Measurements from ENCODE around the gene SESN1.
A peak's percentile ranks its signal among the peaks of the same experiment; 100 is the strongest.
"Not testable (repeated sequence)": the region's sequence is repeated elsewhere in the genome, so short reads cannot be mapped to it uniquely, and the experiment has no call there.

The SESN1 gene

GRCh38 chr6:109095036-109095834, 589 bp upstream of the SESN1 start, which contains the start of gene CEP57L1:
Gene CEP57L1, plus strand, starts transcription at chr6:109095507. Its CDS starts 49,715 bp downstream, at chr6:109145222.
- DNase-seq (ENCODE audit: low spot score), result peak; percentile 87

DNA sequence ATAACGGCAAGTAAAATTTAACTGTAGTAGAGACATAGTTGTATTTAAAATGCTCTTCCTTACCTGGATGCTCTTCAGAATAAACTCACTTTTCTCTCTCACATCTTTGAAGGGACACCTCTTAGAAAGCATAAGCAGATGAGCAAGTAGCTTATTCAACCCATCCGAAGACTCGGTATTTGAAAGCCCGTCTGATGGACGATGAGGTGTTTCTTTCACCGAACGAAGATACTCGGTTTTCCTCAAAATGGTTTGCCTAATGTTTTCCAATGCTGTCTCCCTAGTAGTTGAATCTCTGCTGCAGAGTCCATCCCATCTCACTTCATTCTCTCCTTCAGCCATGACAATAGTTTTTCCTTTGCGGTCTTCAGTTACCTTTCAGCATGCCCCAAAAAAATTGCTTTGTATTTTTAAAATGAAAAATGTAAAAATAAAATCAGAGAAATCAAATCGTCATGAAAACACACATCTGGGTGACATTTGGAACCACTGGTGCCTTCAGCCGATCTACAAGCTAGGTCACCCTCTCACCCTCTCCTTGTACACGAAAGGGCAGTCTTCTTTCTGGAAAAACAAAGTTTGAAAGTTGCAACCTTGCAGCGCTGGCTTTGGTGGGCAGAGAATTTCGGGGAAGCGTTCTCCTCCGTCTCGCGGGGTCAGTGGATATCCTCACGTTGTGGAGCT, 772 bp downstream of the SESN1 start:
- no peak for DNase-seq (ENCODE audit: low spot score)

DNA sequence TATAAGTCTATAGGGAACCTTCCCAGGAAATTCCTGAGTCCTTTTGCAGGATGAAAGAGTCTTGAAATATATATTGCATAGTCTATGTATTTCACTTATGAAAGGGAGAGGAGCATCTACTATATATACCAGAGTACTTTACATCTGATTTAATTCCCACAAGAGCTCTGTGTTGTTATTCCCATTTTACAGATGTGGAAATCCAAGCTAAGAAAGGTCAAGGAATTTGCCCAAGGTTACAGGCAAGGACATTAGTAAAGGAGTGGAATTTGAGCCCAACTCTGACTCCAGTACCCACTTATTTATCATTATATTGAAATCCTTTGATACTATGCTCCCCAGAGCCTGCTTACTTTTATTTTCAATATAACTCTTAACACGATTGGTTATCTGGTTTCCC, 2.6 kb downstream of the SESN1 start:
- no peak for DNase-seq (ENCODE audit: low spot score)

GRCh38 chr6:109091314-109092024, 3.2 kb downstream of the SESN1 start:
- no peak for DNase-seq (ENCODE audit: low spot score)

DNA sequence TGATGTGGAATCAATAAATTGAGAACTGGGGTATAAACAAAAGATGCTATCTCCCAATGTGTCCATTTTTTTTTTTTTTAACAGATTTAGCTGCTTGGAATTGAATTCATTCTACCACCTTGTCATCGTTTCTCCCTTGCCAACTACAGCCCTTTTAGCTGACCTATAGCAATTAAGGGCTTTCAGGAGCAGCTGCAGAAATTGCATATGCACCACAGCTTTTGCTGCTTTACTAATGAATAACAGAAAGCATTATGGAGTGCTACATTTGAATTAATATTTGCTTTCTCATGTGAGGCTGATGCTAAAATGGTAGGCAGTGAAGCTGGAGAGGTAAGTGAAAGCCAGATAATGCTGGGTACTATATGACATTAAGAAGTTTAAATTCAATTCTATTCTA, 5.7 kb downstream of the SESN1 start:
- no peak for DNase-seq (ENCODE audit: low spot score)

DNA sequence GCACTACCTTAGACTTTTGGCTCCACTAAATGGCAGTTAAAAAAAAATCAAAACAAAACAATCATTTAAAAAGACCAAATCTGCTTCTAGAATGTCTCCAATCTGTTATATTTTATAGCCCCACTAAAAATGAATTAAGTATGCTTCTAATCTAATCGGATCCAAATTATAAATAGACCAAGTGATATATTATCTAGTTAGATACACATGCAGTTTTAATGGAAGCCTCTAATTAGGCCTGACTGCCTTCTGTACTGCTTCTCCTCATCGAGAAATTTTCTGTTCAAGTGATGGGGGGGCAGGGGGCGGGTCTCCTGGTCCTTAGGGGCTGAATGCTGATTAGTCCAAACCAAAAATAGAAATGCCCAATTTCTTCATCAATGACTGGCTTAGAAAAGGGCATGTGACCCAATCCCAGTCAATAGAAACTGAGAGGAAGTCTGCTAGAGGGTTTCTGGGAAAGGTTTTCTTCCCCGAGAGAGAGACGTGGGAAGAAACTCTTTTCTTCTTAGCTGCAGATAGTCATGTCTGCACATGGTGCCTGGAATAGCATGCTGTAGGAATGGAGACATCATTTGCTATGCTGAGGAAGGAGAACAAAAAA, 6.9 kb downstream of the SESN1 start:
- no peak for DNase-seq (ENCODE audit: low spot score)

- not testable (repeated sequence) for DNase-seq (ENCODE audit: low spot score)
These were observed 10.5 kb downstream of the SESN1 start for GRCh38 chr6:109084146-109084545.

DNA sequence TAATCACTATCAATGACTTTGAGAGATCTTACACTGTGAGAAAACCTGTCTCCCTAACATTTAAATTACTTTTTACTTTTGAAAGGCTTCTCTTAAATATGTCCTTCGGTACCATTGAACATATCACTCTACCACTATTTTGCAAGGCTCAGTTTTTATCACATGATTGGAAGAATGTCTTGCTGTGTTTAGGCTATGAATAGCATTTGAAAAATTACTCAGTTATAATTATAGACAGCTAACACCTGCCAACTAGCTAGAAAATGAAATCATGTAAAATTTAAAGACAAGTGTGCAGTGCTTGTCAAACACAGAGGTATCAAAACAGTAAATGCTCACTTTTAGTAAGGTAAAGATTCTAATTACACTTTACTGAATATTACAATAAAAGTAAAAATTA, 11.0 kb downstream of the SESN1 start:
- DNase-seq (ENCODE audit: low spot score), result no peak

DNA sequence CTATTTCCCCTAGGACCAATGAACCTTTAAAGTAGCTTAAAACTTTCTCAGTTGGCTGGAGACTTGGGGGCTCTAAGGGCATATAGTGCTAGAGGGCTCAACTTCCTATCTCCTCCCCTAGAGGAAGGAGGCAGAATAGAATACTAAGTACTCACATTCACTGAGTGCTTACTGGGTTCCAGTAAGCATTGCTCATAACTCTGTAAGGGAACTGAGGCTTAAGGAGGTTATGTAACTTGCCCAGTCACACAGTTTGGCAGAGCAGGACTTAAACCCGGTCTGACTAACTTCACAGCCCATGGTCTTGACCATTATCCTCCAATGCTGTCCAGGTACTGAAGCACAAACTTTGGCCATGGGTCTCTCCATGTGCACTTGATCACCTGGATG, 12.5 kb downstream of the SESN1 start:
- DNase-seq (ENCODE audit: low spot score), result no peak

GRCh38 chr6:109081516-109082187, 13.0 kb downstream of the SESN1 start:
- DNase-seq (ENCODE audit: low spot score), result no peak

DNA sequence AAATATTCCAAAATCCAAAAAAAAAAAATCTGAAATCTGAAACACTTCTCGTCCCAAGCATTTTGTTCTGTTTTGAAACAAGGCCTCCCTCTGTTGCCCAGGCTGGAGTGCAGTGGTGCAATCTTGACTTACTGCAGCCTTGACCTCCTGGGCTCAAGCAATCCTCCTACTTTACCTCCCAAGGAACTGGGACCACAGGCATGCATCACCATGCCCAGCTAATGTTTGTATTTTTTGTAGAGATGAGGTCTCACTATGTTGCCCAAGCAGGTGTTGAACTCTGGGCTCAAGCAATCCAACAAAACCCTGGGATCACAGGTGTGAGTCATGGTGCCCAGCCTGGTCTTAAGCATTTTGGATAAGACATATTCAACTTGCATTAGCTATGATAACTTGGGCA, 13.6 kb downstream of the SESN1 start:
- DNase-seq (ENCODE audit: low spot score), result no peak

GRCh38 chr6:109079981-109080380, 14.7 kb downstream of the SESN1 start:
- DNase-seq (ENCODE audit: low spot score), result no peak

GRCh38 chr6:109076377-109076776, 18.3 kb downstream of the SESN1 start:
- DNase-seq (ENCODE audit: low spot score), result no peak

DNA sequence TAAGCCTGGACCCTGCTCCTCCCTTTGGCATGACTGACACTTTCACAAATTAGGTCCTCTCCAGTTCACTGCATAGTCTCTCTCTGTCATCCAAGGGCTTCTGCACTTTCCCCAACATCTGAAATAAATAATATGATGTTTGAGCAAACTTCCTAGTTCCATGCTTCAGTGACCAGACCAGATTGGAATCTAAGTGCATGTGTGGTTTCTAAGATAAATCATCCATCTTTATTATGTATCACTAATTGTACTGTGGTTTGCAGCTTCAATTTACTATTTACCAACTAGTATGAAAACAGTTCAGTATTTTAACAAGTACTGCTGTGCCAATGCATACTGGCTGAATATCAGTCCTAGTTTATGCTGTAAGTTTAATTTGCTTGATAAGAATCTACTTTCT, 18.7 kb downstream of the SESN1 start:
- DNase-seq (ENCODE audit: low spot score), result no peak

- DNase-seq (ENCODE audit: low spot score), result no peak
These were observed 20.6 kb downstream of the SESN1 start for GRCh38 chr6:109074133-109074415.

DNA sequence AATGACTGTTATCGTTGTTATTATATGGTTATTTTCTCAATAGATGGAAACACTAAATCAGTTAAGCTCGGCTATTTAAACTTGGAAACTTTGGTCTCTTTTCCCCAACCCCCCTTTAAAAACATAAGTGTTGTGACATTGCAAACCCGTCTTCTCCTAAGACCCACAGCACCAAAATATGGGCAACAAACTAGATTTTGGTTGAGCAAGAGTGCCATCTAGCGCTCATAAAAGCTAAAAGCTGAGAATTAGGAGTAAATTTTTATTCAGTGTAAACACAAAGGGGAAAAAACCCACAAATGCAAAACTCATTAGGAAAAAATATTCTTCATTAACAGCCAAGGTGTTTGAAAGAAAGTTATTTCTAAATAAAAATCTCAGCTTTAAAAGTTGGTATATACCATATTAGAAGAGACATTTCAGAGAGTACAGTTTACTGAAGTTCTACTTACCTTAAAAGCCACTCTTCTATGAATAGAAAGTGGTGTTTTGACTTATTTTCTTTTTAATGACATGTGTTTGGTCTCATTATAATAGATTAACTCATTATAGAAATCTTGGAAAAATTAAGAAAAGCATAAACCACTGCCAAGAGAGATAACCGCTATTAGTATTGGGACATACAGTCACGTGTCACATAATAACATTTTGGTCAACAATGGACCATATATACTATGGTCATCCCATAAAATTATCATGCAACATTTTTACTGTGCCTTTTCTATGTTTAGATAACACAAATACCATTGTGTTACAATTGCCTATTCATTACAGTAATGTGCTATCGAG, 21.1 kb downstream of the SESN1 start:
- DNase-seq (ENCODE audit: low spot score), result peak; percentile 50

DNA sequence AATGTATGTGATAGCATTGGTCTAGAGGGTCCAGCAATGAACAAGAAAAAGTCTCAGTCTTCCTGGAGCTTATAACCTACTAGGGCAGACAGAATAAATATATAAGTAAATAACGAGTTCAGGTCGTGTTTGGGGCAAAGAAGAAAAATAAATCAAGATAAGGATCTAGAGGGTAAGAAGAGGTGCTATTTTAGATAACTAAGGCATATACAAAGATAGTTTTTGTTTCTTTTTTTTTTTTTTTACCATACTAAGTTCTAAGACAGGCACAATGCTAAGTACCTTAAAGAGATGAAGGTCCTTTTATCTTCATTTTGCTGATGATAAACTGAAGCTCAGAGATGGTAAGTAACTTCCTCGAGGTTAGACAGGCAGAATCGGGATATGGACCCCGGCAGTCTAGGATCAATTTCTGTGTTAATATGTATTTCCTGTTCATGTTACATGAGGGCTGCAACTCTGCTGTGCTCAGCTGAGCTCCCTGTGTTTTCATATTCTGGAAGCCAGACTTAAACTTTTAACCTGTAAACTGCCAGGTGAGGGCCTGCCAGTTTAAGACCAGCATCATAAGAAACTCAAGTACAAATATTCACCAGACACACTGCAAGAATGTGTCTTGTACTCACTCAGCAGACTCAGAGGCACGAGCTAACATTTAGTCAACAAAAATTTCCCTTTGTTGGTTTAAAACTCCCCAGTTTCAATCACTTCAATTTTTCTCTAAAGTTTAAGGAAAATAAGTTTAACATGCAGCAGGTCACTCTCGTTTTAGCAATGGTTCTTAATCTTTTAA, 23.3 kb downstream of the SESN1 start:
- no peak for DNase-seq (ENCODE audit: low spot score)

GRCh38 chr6:109069746-109070145, 24.9 kb downstream of the SESN1 start:
- DNase-seq (ENCODE audit: low spot score), result no peak

GRCh38 chr6:109062767-109063352, 31.8 kb downstream of the SESN1 start:
- no peak for DNase-seq (ENCODE audit: low spot score)

DNA sequence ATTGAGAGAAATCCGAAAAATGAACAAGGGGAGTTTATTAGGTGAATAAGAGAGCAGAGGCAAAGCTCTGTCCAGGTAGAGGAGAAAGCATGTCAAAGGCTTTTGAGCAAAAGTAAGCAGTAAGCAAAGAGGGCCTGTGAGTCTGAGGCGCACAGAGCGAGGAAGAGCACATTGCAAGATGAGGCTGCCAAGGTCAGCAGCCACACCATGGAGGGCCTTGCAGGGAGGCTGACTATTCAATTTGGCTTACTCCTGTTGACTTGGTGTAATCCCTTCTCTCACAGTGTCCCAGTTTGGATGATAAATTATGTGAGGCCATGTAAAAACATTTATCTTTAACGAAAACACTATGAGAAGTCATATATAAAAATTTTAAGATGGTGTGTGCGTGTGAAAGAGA, 32.4 kb downstream of the SESN1 start:
- no peak for DNase-seq (ENCODE audit: low spot score)
